ENCODE results near the gene SFXN5.
A peak's percentile ranks its signal among the peaks of the same experiment; 100 is the strongest.

Gene SFXN5

GRCh38 chr2:72892506-72893173, 178.9 kb downstream of the SFXN5 start:
- DNase-seq, result peak; percentile 67

Data from fibroblast of skin of right biceps (primary cell).